Gastrocnemius medialis (tissue), 4 donors: Measurements from ENCODE around the gene MALL. TPM values are rescaled to one million over a fixed set of nuclear protein-coding genes. Genes with fewer than 3 reads are reported as not detected.

Experiments used
- ATAC-seq, 2 donors: fragments of 150-250 bp; one replicate each; pipeline ENCODE4 v1.9.1; 2016
- DNase-seq, 2 donors: peaks; one replicate each; pipeline ENCODE4 v3.0.0-alpha.2; 2019
- H3K27ac ChIP-seq, 4 donors: fragments of 200-600 bp; sonication (generic); 1 replicate in 1 of 4; 2 replicates in 3 of 4; pipeline ENCODE4 v1.5.1; 2016 to 2018; ENCODE audit warnings: mild to moderate bottlenecking in 2 of 4, moderate library complexity in 1 of 4
- H3K27me3 ChIP-seq, 3 donors: fragments of 200-600 bp; sonication (generic) in 2 of 3; 1 replicate in 1 of 3; 2 replicates in 2 of 3; pipeline versions ENCODE4 v1.5.1 to v1.6.0; 2016 to 2019; ENCODE audit warnings: mild to moderate bottlenecking in 1 of 3, moderate library complexity in 1 of 3
- H3K36me3 ChIP-seq, 2 donors: fragments of 200-600 bp; sonication (generic) in 1 of 2; one replicate each; pipeline ENCODE4 v1.5.1; 2017 to 2018
- H3K4me1 ChIP-seq, 2 donors: fragments of 200-600 bp; sonication (generic) in 1 of 2; one replicate each; pipeline ENCODE4 v1.5.1; 2016 to 2017; ENCODE audit warnings: mild to moderate bottlenecking in 2 of 2
- H3K4me3 ChIP-seq, 4 donors: fragments of 200-600 bp; sonication (generic) in 3 of 4; 1 replicate in 1 of 4; 2 replicates in 3 of 4; pipeline ENCODE4 v1.5.1; 2016 to 2019; ENCODE audit warnings: mild to moderate bottlenecking in 2 of 4
- H3K9me3 ChIP-seq, 3 donors: fragments of 200-600 bp; sonication (generic) in 2 of 3; 1 replicate in 1 of 3; 2 replicates in 2 of 3; pipeline ENCODE4 v1.5.1; 2016 to 2019
- POLR2A ChIP-seq, 2 donors: fragments of 450-650 bp; IDR thresholded peaks; one replicate each; pipeline ENCODE4 v1.6.1; 2017; ENCODE audit warnings: antibody characterized with exemption in 2 of 2, mild to moderate bottlenecking in 2 of 2, moderate library complexity in 2 of 2
- in situ Hi-C, 4 donors: fragments of 200-750 bp; cut with MboI; loops; one replicate each; pipeline versions ENCODE4 v1.15.0 to v1.8.0; 2017; ENCODE audit warnings: low sequenced_read_pairs in 4 of 4
- intact Hi-C: fragments of 100-400 bp; cut with DNase I; formaldehyde crosslinking; loops from one replicate; pipeline ENCODE4 v1.15.1; 2023; ENCODE audit warnings: low total_unique reads
- total RNA-seq, 4 donors: library from RNA; depleted of rRNA; stranded (reverse); fragments of >200 nt; gene quantifications; one replicate each; pipeline versions ENCODE4 v1.1.0 to v1.2.3, GENCODE V29; 2016
- TF ChIP-seq, protein P1 (sequence below), 5 experiments: fragments of 450-650 bp in 3 of 5; fragments of 200-600 bp in 2 of 5; sonication (generic) in 2 of 5; IDR thresholded peaks in 4 of 5; conservative IDR thresholded peaks in 1 of 5; 1 replicate in 4 of 5; 2 replicates in 1 of 5; pipeline ENCODE4 v1.5.1; 2016 to 2019; ENCODE audit warnings: antibody characterized with exemption in 5 of 5, mild to moderate bottlenecking in 3 of 5, moderate library complexity in 3 of 5

The MALL gene
- total RNA-seq, 4 donors from 2014 or later, result 1.7 to 3.8 (median 2.5) TPM

DNA sequence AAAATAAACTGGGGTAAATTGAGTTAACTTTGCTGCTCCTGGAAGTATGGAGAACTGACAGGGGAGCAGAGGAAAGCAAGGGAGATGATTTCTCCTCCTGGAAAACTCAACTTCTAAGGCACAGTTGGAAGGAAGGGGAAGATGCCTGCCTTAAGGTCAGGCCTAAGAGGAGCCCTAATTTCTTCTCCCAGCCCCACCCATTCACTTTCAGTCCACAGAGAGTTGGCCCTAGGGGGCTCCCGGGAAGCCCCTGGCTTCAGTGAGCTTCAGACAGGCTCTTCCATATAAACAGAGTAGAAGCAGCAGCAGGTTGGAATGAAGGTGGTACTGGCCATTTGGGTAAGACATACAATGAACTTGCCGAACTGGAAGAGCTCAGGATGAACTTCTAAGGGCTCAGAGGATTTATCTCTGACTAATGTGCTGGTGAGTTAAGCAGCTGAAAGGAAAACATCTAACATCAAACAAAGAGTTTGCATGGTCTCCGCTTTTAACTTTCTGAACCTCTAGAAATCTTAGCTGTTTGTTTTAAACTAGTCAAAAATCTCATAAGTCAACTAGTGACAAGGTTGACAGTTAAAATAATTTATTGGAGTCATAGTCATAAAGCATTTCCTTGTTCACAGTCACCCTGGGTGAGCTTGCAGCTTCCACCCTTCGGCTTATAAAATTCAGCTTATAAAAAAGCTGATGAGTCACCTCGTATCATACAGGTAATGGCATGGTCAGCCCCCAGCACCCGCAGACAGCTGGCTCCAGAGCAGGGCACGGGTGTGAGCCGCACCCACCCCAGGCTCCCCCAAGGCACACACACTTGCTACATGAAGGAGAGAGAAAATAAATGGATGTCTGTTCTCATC lies 9.8 kb downstream of the MALL start:
- intact Hi-C loops, result no loop called here
- no peak overlapping the region for H3K4me3 ChIP-seq
- H3K27me3 ChIP-seq, result peaks cover 0 to 3% (median 1%) of the 10 kb centered on the region in 3 donors
- H3K9me3 ChIP-seq, result no peaks in the 10 kb centered on the region
- H3K36me3 ChIP-seq, result no peaks in the 10 kb centered on the region
- DNase-seq (no peak), ATAC-seq (no peak)
- TF ChIP-seq, protein P1, sequence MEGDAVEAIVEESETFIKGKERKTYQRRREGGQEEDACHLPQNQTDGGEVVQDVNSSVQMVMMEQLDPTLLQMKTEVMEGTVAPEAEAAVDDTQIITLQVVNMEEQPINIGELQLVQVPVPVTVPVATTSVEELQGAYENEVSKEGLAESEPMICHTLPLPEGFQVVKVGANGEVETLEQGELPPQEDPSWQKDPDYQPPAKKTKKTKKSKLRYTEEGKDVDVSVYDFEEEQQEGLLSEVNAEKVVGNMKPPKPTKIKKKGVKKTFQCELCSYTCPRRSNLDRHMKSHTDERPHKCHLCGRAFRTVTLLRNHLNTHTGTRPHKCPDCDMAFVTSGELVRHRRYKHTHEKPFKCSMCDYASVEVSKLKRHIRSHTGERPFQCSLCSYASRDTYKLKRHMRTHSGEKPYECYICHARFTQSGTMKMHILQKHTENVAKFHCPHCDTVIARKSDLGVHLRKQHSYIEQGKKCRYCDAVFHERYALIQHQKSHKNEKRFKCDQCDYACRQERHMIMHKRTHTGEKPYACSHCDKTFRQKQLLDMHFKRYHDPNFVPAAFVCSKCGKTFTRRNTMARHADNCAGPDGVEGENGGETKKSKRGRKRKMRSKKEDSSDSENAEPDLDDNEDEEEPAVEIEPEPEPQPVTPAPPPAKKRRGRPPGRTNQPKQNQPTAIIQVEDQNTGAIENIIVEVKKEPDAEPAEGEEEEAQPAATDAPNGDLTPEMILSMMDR (IDR thresholded peaks at IDR 0.05 in 4 of 5, conservative IDR thresholded peaks at IDR 0.05 in 1 of 5), result no peak
- TF ChIP-seq POLR2A (IDR thresholded peaks at IDR 0.05), result no peak
- H3K27ac ChIP-seq, result peak overlapping the region in 1 of 4 donors; percentile 1
- H3K4me1 ChIP-seq, result peaks cover 3 to 10% of the 10 kb centered on the region in 2 donors
- in situ Hi-C loops, result no loop called here

DNA sequence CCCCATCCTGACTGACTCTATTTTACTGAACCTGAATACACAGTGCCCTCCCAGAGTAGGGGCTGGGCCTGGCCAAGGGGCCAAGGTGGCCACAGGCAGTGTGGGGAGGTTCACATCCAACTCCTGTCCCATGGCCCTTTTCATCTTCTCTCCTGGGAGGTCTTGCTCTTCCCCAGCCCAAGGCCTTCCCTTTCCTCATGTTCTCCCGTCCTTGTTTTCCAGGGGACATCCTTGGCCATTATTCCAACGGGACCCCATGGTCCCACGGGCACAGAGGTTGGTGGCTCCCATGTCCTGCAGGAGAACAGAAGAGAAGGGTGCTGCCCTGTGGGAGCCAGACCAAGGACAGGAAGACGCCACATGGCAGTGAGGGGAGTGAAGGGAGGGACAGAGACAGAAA lies 10.4 kb downstream of the MALL start:
- no peaks in the 10 kb centered on the region for H3K36me3 ChIP-seq
- in situ Hi-C loops (no loop called here), intact Hi-C loops (no loop called here)
- peaks cover 0 to 3% (median 0%) of the 10 kb centered on the region in 3 donors for H3K27me3 ChIP-seq
- peaks cover 4 to 13% of the 10 kb centered on the region in 2 donors for H3K4me1 ChIP-seq
- H3K27ac ChIP-seq, result no peak overlapping the region
- no peak for ATAC-seq
- H3K9me3 ChIP-seq, result no peaks in the 10 kb centered on the region
- no peak for TF ChIP-seq POLR2A (IDR thresholded peaks at IDR 0.05)
- TF ChIP-seq, protein P1 (IDR thresholded peaks at IDR 0.05 in 4 of 5, conservative IDR thresholded peaks at IDR 0.05 in 1 of 5), result no peak
- DNase-seq, result no peak
- H3K4me3 ChIP-seq, result no peak overlapping the region

DNA sequence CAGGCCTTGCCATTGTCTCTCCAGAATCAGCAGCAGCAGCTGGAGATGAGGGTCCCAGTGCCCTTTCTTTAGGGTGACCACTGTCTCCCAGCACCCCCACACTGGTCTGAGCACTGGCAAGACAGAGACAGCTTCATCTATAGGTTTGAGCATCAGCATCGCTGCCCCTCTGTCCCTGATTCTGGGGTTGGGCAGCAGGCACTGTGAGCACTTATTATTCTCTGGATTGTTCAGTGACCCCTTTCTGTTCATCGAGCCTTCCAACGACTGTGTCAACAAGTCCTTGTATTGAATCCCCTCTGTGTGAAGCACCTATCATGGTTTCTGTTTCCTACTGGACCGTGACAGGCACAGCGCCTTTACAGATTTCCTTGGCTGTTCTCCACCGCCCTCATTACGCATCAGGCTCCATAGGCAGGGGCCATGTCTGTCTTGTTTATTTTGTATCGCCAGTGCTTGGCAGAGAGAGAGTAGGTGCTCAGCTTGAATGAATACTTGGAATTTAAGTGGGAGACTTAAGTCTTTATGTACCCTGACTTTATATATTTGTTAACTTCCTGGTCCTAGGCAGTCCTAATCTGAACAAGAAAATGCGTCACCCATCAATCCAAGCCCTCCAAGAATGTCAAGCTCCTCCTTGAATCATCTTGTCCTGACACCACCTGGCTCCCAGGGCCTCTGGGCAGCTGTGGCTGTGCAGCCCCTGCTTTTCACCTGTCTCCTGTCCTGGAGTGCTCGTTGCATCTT lies 11.4 kb downstream of the MALL start:
- in situ Hi-C loops (no loop called here), intact Hi-C loops (no loop called here)
- H3K9me3 ChIP-seq, result no peaks in the 10 kb centered on the region
- peaks cover 0 to 3% (median 0%) of the 10 kb centered on the region in 3 donors for H3K27me3 ChIP-seq
- H3K36me3 ChIP-seq, result no peaks in the 10 kb centered on the region
- ATAC-seq (no peak), DNase-seq (no peak)
- TF ChIP-seq POLR2A (IDR thresholded peaks at IDR 0.05), result no peak
- TF ChIP-seq, protein P1 (IDR thresholded peaks at IDR 0.05 in 4 of 5, conservative IDR thresholded peaks at IDR 0.05 in 1 of 5), result no peak
- H3K27ac ChIP-seq, result no peak overlapping the region
- H3K4me1 ChIP-seq, result peaks cover 4 to 13% of the 10 kb centered on the region in 2 donors
- no peak overlapping the region for H3K4me3 ChIP-seq

DNA sequence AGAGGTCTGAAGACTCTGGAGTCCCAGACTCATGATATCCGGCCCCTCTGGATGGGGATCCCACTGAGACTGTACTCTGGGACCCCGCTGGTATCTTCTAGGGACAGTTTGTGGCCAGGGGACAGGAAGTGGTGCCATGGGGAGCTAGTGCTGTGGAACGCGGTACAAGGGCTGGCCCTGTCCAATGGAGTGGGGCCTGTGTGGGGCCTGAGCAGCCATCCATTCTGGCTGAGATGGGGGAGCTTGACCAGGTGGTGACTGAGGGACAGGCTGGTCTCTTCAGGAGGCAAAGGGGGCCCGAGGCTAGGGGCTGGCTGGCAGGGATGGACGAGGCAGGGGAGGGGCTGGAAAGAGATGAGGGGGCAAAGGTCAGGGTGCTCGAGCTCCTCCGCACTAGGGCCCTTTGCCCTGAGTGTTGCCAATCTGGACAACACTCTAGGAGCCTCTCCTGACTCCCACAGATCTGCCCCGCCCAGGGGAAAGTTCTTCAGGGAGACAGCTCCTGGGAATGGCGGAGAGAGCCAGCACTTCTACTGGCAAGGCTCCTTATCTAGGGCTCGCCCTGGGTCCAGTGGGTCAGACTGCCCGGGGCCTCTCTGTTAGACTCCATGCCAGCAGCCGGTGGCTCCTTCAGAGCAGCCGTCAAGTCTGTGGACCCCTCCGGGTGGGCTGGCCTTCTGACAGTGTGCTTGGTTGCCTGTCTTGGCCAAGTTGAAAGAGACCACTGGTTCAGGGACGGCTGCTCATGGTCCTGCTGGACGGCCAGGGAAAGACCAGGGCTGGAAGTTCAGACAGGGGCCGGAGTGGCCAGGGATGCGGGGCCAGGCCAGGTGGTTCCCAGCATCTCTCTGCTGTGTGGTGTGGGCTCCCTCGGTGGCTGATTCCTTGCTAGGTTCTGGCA lies 12.3 kb downstream of the MALL start:
- DNase-seq (no peak), ATAC-seq (no peak)
- Histone ChIP-seq H3K27me3 (peaks cover 0 to 3% (median 0%) of the 10 kb centered on the region in 3 donors), H3K4me3 (no peak overlapping the region), H3K36me3 (no peaks in the 10 kb centered on the region), H3K4me1 (peaks cover 4 to 13% of the 10 kb centered on the region in 2 donors), H3K9me3 (no peaks in the 10 kb centered on the region), H3K27ac (peak overlapping the region in 1 of 4 donors; percentile 81)
- intact Hi-C loops, result no loop called here
- TF ChIP-seq, protein P1 (IDR thresholded peaks at IDR 0.05 in 4 of 5, conservative IDR thresholded peaks at IDR 0.05 in 1 of 5), result no peak
- TF ChIP-seq POLR2A (IDR thresholded peaks at IDR 0.05), result no peak
- in situ Hi-C loops, result no loop called here
